C4-2B (cell line): Measurements from ENCODE around the gene ENDOV.

Source experiments
- H3K27ac ChIP-seq: fragments of 450-650 bp; 2 replicates; pipeline ENCODE4 v1.5.1; 2017
- ZFX ChIP-seq: fragments of 450-650 bp; IDR thresholded peaks from 2 replicates; pipeline ENCODE4 v1.6.1; 2017
- TF ChIP-seq, protein P1 (sequence below): fragments of 450-650 bp; conservative IDR thresholded peaks from 2 replicates; pipeline ENCODE4 v1.5.1; 2017; ENCODE audit warnings: mild to moderate bottlenecking

Gene ENDOV

DNA sequence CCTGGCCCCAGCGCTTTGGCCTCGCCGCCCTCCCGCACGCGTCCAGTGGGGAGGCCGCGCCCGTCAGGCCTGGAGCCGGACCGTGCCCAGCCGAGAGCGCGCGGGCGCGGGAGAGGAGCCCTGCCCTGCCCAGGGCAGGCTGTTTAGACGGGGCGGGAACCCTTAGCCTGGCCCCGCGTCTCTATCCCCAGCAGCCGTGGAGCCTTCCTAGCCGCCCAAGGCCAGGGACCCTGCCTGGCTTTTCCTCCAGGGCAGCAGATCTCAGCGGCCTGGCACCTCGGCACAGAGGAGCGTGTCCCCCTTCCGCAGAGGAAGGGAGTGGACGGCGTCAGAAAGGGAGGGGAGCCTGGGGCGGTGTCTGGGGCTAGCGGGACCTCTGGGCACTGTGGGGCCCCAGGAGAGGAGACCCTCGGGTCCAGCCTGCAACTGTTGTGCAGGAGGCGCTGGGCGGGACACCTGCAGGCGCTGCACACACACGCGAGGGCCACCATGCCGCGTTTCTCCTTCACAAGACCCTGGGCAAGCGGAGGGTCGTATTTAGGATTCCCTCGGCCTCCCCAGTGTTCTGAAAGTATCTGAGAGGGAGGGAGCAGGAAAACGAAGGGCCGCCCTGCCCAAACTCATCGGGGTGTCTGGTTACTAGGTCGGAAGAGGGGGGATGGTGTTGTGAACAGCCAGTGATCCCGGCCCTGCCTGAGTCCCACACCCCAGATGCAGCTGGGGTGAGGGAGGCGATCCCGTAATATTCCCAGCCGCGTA, 63.7 kb downstream of the ENDOV start:
- H3K27ac ChIP-seq: no peak overlapping the region
- no peak for TF ChIP-seq ZFX
- TF ChIP-seq, protein P1, sequence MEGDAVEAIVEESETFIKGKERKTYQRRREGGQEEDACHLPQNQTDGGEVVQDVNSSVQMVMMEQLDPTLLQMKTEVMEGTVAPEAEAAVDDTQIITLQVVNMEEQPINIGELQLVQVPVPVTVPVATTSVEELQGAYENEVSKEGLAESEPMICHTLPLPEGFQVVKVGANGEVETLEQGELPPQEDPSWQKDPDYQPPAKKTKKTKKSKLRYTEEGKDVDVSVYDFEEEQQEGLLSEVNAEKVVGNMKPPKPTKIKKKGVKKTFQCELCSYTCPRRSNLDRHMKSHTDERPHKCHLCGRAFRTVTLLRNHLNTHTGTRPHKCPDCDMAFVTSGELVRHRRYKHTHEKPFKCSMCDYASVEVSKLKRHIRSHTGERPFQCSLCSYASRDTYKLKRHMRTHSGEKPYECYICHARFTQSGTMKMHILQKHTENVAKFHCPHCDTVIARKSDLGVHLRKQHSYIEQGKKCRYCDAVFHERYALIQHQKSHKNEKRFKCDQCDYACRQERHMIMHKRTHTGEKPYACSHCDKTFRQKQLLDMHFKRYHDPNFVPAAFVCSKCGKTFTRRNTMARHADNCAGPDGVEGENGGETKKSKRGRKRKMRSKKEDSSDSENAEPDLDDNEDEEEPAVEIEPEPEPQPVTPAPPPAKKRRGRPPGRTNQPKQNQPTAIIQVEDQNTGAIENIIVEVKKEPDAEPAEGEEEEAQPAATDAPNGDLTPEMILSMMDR: no peak

DNA sequence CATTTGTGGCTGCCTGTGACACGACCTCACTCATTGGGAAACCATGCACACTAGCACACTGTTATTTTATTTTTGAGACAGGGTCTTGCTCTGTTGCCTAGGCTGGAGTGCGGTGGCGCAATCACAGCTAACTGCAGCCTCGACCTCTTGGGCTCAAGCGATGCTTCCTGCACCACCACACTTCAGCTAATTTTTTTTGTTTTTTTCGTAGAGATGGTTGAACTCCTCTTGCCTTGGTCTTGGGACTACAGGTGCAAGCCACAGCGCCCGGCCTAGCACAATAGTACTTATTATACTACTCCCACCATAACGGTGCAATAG, 64.2 kb downstream of the ENDOV start:
- TF ChIP-seq, protein P1: no peak
- TF ChIP-seq ZFX: no peak

GRCh38 chr17:80480248-80480647, 65.3 kb downstream of the ENDOV start:
- H3K27ac ChIP-seq: no peak overlapping the region
- no peak for TF ChIP-seq ZFX

More for the DNA sequence above, 64.2 kb downstream of the ENDOV start:
- H3K27ac ChIP-seq: no peak overlapping the region

- TF ChIP-seq, protein P1: no peak
- no peak for TF ChIP-seq ZFX
- H3K27ac ChIP-seq: no peak overlapping the region
Observed at GRCh38 chr17:80481284-80482057, 66.5 kb downstream of the ENDOV start.

- TF ChIP-seq, protein P1: no peak
- no peak for TF ChIP-seq ZFX
- no peak overlapping the region for H3K27ac ChIP-seq
Observed at GRCh38 chr17:80482058-80482318, 67.0 kb downstream of the ENDOV start.

- TF ChIP-seq ZFX: no peak
- TF ChIP-seq, protein P1: no peak
Observed at GRCh38 chr17:80482555-80483308, 67.8 kb downstream of the ENDOV start.

GRCh38 chr17:80485846-80486245, 70.9 kb downstream of the ENDOV start:
- H3K27ac ChIP-seq: no peak overlapping the region
- no peak for TF ChIP-seq ZFX
- TF ChIP-seq, protein P1: no peak

More at GRCh38 chr17:80482555-80483308, 67.8 kb downstream of the ENDOV start:
- no peak overlapping the region for H3K27ac ChIP-seq
